Stimulated activated CD8-positive, alpha-beta memory T cell treated with anti-CD3 and anti-CD28 coated beads, Interleukin-2, amount 100 ng/mL, for 1 hour (primary cell): Measurements from ENCODE around the gene SFT2D1.
"Not testable (repeated sequence)": the region's sequence is repeated elsewhere in the genome, so short reads cannot be mapped to it uniquely, and the experiment has no call there.

Experiments used
- DNase-seq, 2 donors: peaks; one replicate each; pipeline ENCODE4 v3.0.0-alpha.2; 2020; ENCODE audit warnings: low read depth in 2 of 2

SFT2D1 gene

DNA sequence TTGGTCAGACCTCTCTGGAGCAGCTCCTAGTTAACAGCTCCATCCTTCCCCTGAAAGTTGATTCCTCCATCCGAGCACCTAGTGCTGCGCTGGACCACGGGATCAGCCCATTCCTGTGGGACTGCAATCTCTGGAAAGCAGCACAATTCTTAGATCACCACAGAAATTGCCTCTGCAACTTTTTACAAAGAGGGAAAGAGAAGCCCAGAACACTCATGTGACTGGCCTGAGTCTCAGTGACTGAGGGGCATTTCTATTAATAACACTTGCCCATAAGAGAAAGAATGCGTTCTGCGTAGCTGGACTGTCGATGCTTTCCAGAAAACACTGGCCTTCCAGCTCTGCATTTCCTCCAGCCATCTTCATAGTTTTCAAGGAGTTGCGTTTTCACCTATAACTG, 22.1 kb upstream of the SFT2D1 start:
- no peak for DNase-seq

DNA sequence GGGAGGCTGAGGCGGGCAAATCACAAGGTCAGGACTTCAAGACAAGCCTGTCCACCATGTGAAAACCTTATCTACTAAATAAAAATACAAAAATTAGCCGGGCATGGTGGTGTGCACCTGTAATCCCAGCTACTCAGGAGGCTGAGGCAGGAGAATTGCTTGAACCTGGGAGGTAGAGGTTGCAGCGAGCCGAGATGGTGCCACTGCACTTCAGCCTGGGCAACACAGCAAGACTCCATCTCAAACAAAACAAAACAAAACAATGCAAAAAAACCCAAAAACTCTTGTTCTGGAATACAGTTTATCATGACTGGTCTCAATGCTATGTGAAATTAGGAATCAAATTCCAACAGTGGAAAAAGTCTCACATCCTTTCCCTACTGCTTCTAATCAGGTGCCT, 20.1 kb upstream of the SFT2D1 start:
- DNase-seq, result not testable (repeated sequence)

DNA sequence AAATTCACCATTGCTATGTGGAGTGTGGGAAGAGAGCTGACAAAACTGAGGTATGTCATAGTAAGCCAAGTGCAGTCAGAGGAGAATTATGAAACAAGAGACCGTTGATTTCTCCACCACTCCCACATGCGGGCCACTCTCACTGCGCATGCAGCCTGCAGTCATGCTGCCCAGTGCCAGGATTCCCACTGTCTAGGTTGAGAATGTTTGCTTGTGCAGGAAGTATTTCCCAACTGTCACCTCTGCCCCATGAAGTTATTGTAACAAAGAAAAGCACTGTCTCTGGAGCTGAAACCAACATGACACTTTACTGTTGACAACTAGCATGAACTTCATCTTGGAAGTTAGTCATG, 18.7 kb upstream of the SFT2D1 start:
- no peak for DNase-seq

DNA sequence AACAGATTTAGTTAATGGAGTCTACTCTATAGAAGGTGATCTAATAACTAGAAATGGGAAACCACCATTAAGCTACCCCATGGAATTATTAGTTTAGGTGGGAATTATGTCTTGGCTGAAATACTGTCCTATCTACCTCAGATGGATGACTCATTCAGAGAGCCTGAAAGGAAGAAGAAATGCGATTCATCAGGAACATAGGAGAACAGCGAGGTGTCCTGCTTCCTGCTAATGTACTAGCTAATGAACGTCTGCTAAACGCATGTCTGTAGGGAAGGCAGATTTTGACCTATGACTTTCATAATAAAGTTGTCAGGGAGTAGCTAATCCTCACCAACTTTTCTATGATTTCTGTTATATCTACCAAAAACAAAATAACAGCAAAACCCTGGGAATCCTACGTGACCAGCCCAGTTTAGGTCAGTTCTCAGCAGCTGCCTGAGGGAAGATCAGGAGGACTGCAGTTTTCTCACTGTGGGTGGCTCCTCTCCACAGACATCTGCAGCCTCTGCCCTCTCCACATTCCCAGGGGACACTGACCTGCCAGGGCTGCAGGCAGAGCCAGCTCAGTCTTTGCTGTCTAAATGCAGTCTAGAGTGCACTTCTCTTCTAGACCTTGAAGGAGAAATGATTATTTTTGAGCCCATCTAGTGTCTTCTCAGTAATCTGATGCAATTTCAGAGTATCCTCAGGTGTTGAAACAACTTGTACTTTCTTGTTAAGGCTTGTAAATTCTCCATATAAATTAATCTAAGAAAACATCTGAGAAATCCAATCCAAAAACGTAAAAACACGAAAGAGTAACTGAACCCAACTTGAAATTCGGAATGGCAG, 18.1 kb upstream of the SFT2D1 start:
- no peak for DNase-seq

DNA sequence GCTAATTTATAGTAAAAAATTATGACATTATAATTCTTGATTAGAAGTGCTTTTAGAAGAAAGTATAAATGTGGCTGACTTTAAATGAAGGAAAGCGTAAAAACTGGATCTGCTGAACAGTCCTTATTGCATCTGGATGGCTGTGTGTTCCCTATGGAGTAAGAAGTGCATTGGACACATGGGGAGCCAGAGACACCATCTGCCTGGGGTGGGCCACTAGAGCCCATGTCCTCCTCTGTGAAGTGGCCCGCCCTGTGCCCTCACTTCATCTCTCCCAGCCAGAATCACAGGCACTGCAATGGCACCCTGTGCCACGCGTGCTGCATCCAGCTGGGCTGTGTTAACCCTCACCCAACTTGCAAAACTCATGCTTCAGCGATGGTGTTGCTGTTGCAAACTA, 13.2 kb upstream of the SFT2D1 start:
- no peak for DNase-seq

DNA sequence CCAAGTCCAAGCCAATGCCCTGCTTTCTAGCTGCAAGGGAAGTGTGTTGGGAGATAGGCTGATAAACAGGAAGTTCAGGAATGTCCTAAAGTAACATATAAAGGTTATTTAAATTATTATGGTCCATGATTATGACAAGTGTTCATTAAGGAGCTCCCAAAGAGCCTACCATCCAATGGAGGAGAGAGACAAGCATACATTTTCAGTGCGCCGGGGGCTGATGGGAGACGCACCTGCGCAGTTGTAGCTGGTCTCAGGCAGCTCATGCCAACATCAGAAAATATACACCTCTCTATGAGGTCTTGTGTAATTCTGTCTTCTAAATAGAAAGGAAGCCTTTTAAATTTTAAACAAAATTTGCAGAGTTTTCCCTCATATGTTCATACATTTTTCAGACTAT, 12.6 kb upstream of the SFT2D1 start:
- no peak for DNase-seq

DNA sequence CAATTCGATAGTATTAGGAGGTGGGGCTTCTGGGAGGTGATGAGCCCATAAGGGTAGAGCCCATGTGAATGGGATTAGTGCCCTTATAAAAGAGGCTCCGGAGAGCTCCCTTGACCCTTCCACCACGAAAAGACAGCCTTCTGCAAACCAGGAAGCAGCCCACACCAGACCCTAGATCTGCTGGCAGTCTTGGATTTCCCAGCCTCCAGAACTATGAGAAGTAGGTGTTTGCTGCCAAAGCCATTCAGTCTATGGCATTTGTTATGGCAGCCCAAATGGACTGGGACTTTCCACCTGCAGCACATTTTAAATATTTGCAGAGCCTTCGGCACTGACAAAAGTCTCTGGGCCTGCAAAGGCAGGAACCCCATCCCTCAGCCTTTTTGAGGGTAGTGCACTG, 11.8 kb upstream of the SFT2D1 start:
- DNase-seq, result no peak

DNA sequence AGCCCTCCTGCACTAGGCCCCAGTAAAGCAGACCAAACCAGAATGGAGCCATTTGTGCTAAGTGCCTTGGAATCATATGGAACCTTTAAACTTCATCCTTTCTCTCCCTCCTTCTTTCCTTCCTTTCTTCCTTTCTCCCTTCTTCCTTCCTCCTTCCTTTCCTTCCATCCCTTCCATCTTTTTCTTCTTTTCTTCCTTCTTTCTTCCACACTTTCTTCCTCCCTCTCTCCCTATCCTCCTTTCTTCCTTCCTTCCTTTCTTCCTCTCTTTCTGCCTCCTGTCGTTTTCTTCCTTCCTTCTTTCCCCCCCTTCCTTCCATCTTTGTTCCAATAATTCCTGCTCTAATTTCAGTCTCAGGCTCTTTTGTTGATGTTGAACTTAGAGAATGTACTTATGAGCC, 11.2 kb upstream of the SFT2D1 start:
- DNase-seq, result no peak

DNA sequence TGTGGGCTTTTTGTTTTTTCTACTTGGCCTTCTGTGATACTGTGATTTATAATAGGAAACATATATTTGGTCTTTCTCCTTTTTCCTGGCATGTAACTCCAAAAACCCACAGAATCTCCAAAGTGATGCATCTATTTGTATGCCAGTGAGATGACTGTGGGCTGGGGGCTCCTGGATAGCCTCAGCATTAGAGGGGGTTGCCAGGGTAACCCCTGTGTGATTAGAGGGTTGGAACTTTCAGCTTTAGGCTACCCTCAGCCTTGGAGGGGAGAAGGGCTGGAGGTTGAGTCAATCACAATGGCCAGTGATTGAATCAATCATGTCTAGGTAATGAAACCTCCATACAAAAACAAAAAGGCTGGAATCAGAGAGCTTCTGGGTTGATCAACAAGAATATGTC, 10.6 kb upstream of the SFT2D1 start:
- DNase-seq, result no peak

DNA sequence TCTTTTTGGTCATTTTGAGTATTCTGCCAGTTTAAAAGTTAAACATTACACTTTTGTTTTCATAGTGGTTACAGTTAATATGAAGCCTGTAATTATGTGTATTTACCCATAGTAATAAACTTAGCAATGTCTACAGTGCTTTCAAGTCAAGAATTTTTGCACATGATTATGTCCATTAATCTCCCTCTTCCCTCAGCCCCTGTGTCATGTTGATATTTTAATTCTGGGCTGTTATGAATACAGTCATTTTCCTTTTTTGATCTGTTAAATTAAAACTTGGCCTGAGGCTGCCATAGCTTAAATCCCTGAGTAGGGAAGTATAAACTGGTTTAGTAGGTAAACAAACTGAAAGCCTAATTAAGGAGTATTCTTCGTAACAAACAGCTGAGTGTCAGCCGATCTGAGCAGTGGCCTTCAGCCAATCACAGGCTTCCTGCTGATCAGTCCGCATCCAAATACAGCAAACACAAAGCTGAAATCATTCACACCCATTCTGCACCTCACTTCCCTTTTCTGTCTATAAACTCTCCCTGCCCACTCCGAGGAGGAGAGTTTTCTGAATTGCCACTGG, 9.5 kb upstream of the SFT2D1 start:
- no peak for DNase-seq

DNA sequence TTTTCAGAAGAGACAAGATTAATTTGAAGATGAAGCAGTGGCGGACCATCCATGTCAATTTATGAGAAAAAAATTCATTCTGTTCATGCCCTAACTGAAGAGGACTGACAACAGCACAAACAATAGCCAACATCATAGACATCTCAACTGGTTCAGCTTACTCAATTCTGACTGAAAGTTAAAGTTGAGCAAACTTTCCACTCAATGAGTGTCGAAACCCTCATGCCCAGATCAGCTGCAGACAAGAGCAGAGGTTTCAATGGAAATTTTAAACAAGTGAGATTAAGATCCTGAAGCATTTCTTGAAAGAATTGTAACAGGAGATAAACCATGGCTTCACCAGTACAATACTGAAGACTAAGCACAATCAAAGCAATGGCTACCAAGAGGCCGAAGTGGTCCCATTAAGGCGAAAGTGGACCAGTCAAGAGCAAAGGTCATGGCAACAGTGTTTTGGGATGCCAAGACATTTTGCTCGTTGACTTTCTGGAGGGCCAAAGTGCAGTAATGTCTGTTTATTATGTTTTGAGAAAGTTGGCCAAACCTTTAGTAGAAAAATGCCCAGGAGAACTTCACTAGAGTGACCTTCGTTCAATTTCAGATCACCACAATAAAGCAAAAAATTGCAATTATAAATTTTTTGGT, 6.1 kb upstream of the SFT2D1 start:
- no peak for DNase-seq

DNA sequence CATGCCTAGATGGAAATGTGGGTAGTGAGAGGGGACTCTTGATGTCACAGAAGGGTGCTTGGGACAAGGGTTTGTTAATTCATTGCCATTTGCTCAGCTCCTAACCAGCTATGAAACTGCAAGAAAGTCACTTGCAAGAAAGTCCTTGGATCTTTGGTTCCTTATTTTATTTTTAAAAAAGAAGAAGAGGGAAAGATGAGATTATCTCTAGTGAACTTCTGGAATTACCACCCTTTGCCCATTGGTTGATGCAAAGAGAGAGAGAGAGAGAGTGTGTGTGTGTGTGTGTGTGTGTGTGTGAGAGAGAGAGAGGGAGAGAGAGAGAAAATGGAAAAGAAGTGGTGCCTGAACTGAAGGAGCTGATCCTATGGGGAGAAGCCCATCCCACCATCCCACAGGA, 4.6 kb upstream of the SFT2D1 start:
- DNase-seq, result no peak

DNA sequence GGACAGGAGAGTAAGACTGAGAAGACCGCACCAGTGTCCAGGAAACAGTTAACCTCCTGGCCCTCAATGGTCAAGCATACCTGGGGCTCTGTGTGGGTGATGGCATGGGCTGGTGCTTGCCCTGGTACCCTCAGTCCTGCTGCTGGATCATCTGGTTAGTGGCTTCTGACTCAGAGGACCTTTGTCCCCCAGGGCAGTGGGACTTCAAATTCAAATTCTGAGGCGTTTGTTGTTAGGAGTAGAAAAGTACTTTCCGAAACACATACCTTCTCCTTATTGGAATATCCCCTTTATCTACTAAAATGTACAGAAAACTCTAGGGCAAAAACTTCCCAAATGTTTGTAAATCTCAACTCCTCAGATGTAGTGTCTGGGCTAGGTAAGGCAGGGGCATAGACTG, 4.1 kb upstream of the SFT2D1 start:
- DNase-seq, result no peak

DNA sequence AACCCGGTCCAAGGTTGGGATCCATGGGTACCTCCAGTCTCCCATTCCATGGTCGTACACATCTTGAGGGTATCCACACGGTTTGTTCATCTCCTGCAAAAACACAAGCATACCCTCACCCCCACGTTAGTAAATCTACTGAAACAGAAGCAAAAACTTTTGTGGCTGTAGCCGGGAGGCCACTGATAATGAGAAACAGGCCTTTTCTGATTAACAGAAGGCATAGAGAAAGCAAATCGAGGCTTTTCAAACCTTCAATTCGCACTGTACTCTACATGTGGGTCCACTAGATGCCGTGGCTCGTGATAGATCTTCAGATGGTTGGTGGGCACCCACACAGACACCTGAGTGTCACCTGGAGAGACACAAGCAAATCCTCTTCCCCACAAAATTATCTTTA, 3.3 kb upstream of the SFT2D1 start:
- DNase-seq, result not testable (repeated sequence)

DNA sequence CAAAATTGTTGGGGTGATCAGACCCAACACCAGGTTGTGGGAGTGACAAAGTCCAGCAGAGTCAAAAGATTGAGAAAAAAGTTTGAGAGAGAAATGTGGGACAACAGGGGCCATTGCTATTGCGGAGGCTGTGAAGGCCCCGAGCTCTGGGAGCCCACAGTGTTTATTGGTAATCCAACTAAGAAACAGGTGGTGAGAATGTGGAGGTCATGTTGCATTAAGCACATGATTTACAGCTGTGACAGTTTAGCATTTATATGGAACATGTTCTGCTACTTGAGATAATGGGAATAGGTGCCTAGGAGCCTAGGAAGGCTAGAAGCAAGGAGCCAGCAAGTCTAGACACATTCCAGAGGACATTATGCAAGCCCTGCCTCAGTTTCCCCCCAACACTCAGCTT, 2.6 kb upstream of the SFT2D1 start:
- DNase-seq, result not testable (repeated sequence)

DNA sequence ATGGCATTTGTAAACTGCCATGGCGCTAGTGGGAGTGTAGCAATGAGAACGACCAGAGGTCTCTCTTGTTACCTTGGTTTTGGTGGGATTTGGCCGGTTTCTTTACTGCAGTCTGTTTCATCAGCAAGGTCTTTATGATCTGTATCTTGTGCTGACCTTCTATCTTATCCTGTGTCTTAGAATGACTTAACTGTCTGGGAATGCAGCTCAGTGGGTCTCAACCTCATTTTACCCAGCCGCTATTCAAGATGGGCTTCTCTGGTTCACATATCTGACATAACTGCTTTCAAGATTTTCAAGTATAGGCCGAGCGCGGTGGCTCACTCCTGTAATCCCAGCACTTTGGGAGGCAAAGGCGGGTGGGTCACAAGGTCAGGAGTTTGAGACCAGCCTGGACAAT, 1.9 kb upstream of the SFT2D1 start:
- no peak for DNase-seq

DNA sequence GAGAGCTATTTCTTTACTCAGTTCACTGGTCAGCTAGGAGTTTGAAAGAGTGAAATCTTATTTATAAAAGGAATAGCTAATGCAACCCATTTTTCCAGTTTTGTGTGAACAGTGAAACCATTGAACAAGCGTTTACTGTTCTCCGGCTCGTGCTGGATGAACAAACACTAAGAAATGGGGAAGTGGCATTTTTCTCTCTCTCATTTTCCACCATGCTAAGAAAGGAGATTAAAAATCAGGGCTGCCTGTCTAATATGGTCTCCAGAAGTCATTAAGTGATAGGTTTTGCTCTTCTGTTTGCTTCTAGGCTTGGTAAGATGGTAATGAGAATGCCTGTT, 774 bp upstream of the SFT2D1 start:
- no peak for DNase-seq

DNA sequence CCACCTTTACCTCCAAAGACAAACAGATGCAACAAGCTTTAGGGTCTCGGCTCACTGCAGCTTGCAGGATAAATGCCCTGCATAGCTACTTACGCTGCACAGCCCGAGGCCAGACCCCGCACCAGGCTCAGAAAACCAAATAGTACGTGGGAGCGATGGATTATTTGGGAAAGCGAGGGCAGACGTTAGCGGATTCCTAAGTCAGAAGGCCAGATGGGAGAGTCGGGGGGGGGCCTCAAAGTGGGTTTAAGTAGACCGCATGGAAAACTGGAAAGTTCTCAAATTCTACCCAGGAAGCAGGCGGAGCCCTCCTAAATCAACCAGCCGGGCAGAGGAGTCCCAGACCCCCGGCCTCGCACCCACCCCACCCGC, 382 bp downstream of the SFT2D1 start:
- DNase-seq, result no peak

DNA sequence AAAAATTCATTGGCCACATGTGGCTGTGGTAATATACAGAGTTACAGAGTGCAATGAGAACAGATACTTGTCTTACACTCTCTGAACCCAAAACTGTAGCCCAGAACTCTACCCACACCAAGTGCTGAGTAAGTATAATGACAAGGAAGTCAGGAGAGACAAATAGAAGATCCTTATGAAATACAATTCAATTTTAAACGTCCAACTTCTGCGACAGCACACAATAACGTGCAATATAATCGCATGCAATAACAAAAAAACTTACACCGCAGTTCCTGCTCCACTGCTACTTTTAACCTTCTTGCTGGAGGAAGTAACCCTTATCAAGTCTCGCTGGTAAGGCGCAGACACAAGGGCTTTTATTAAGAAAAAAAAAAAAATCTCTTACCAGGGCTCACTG, 881 bp downstream of the SFT2D1 start:
- no peak for DNase-seq

DNA sequence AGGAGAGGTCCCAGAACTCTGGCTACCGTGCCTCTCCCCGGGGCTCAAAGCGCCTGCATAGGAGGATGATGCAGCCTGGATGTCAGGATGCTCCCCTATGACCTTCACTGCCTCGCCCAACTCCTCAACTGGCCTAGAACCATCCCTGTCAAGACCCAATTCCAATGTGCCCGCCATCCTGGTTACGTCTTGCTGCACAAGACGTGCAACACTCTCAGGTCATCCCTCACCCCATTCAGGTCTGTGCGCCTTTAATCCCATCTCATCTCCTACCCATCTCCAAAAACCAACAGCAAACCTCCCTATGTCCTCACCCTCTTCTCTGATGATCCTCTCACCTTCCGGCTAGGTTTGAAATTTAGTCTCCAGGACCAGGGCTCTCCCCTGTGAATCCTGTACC, 3.5 kb downstream of the SFT2D1 start:
- no peak for DNase-seq

DNA sequence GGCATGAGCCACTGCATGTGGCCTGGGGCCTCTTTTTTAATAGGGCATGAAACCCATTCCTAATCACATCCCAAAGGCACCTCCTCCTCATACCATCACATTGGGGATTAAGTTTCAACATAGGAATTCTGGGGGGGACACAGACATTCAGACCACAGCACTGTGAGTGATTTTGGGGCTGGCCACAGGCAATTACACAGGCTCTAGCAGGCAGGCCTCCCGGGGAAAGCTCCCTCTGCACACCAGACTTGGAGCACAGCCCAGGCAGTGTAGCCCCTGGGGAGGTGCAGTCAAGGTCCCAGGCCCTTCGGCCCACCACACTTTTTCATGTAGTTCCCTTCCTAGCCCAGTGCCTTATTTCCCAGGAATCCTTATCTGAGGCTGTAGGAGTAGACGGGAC, 5.5 kb downstream of the SFT2D1 start:
- DNase-seq, result no peak

DNA sequence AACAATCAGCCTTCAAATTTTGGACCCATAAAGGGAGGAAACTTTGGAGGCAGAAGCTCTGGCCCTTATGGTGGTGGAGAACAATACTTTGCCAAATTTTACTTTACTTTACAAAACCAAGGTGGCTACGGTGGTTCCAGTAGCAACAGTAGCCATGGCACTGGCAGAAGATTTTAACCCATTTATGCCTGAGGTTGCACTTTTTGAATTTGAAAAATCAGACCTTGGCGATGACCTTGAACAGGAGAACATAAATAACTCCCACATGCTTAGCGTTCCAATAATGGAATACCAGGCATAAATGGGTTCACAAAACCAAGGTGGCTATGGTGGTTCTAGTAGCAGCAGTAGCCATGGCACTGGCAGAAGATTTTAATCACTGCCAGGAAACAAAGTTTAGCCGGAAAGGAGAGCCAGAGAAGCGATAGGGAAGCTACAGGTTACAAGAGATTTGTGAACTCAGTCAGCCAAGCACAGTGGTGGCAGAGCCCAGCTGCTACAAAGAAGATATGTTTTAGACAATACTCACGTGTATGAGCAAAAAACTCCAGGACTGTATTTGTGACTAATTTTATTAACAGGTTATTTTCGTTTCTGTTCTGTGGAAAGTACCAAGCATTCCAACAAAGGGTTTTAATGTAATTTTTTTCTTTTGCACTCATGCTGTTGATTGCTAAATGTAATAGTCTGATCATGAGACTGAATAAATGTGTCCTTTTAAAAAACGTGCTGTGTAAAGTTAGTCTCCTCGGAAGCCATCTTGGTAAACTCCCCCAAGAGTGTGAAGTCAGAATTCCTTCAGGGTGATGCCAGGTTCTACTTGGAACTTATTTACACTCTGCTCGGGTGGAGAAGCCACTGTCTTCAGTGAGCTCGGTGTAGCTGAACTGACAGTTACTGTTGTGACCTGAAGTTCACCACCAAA, 6.7 kb downstream of the SFT2D1 start:
- no peak for DNase-seq

DNA sequence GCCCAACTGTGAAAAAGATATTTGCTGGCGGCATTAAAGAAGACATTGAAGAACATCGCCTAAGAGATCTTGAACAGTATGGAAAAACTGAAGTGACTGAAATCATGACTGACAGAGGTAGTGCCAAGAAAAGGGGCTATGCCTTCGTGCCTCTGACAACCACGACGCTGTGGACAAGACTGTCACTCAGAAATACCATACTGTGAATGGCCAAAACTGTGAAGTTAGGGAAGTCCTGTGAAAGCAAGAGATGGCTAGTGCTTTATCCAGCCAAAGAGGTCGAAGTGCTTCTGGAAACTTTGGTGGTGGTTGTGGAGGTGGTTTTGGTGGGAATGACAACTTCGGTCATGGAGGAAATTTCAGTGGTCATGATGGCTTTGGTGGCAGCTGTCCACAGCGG, 7.5 kb downstream of the SFT2D1 start:
- no peak for DNase-seq
